ENCODE measurements around the gene NCOA7.

Gene NCOA7

GRCh38 chr6:125943528-125944433 is 153.0 kb downstream of the NCOA7 start:
- TF ChIP-seq PPARA (CRISPR knock-in tag; IDR thresholded peaks at IDR 0.05; ENCODE audit: borderline replicate concordance) (no peak), BACH2 (CRISPR knock-in tag; IDR thresholded peaks at IDR 0.05; ENCODE audit: borderline replicate concordance) (no peak), ISL1 (CRISPR knock-in tag; IDR thresholded peaks at IDR 0.05) (peak; percentile 73)
- no peak for ATAC-seq

GRCh38 chr6:125944434-125944816 is 153.7 kb downstream of the NCOA7 start:
- no peak for TF ChIP-seq PATZ1 (CRISPR knock-in tag; IDR thresholded peaks at IDR 0.05; ENCODE audit: borderline replicate concordance)
- no peak for ATAC-seq

DNA sequence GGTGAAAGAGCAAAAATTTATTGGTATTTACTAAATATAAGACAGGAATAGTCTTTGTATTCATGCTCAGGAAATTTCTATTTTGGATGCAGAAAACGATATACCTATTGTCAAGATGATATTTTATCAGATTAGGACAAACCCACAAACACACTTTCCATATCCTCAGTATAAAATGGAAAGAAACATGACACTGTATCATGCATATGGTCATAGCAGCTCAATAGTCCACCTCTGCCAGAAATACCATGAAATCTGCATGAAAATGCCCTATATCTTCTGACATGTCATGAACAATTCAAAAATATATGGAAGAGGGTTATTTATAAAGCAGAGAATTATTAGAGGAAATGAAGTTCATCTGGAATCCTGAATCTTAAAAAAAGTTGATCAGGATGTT is 154.1 kb downstream of the NCOA7 start:
- no peak for ATAC-seq
- TF ChIP-seq, protein P1, sequence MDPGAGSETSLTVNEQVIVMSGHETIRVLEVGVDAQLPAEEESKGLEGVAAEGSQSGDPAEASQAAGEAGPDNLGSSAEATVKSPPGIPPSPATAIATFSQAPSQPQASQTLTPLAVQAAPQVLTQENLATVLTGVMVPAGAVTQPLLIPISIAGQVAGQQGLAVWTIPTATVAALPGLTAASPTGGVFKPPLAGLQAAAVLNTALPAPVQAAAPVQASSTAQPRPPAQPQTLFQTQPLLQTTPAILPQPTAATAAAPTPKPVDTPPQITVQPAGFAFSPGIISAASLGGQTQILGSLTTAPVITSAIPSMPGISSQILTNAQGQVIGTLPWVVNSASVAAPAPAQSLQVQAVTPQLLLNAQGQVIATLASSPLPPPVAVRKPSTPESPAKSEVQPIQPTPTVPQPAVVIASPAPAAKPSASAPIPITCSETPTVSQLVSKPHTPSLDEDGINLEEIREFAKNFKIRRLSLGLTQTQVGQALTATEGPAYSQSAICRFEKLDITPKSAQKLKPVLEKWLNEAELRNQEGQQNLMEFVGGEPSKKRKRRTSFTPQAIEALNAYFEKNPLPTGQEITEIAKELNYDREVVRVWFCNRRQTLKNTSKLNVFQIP (CRISPR knock-in tag; IDR thresholded peaks at IDR 0.05; ENCODE audit: borderline replicate concordance, low read depth), result no peak
- TF ChIP-seq SNAI2 (CRISPR knock-in tag; IDR thresholded peaks at IDR 0.05) (no peak), GLIS3 (CRISPR knock-in tag; IDR thresholded peaks at IDR 0.05) (no peak), ZNF8 (CRISPR knock-in tag; IDR thresholded peaks at IDR 0.05) (no peak), ZNF70 (CRISPR knock-in tag; IDR thresholded peaks at IDR 0.05) (no peak), BACH2 (CRISPR knock-in tag; IDR thresholded peaks at IDR 0.05; ENCODE audit: borderline replicate concordance) (no peak), CREB5 (CRISPR knock-in tag; IDR thresholded peaks at IDR 0.05; ENCODE audit: low read depth) (no peak), RARB (CRISPR knock-in tag; IDR thresholded peaks at IDR 0.05) (no peak), ZNF565 (CRISPR knock-in tag; conservative IDR thresholded peaks at IDR 0.05; ENCODE audit: low read depth) (no peak), TCF4 (CRISPR knock-in tag; IDR thresholded peaks at IDR 0.05; ENCODE audit: borderline replicate concordance) (no peak), ISL1 (CRISPR knock-in tag; IDR thresholded peaks at IDR 0.05) (no peak), PATZ1 (CRISPR knock-in tag; IDR thresholded peaks at IDR 0.05; ENCODE audit: borderline replicate concordance) (no peak), OSR1 (CRISPR knock-in tag; IDR thresholded peaks at IDR 0.05) (no peak)
- TF ChIP-seq, protein P2, sequence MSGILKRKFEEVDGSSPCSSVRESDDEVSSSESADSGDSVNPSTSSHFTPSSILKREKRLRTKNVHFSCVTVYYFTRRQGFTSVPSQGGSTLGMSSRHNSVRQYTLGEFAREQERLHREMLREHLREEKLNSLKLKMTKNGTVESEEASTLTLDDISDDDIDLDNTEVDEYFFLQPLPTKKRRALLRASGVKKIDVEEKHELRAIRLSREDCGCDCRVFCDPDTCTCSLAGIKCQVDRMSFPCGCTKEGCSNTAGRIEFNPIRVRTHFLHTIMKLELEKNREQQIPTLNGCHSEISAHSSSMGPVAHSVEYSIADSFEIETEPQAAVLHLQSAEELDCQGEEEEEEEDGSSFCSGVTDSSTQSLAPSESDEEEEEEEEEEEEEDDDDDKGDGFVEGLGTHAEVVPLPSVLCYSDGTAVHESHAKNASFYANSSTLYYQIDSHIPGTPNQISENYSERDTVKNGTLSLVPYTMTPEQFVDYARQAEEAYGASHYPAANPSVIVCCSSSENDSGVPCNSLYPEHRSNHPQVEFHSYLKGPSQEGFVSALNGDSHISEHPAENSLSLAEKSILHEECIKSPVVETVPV (CRISPR knock-in tag; IDR thresholded peaks at IDR 0.05), result no peak

GRCh38 chr6:125945378-125946141 is 154.8 kb downstream of the NCOA7 start:
- TF ChIP-seq TCF4 (CRISPR knock-in tag; IDR thresholded peaks at IDR 0.05; ENCODE audit: borderline replicate concordance), result no peak
- 0 out of 2 replicates have a peak, but pooled peaks have one; percentile 23 for TF ChIP-seq SNAI2 (CRISPR knock-in tag; IDR thresholded peaks at IDR 0.05)
- TF ChIP-seq ARNTL (CRISPR knock-in tag; IDR thresholded peaks at IDR 0.05; ENCODE audit: borderline replicate concordance, low read depth), result no peak
- TF ChIP-seq ZFP30 (CRISPR knock-in tag; IDR thresholded peaks at IDR 0.05), result no peak
- 0 out of 2 replicates have a peak, but pooled peaks have one; percentile 18 for TF ChIP-seq CSDC2 (CRISPR knock-in tag; IDR thresholded peaks at IDR 0.05)
- TF ChIP-seq ISL1 (CRISPR knock-in tag; IDR thresholded peaks at IDR 0.05), result peak; percentile 84
- no peak for TF ChIP-seq GLIS3 (CRISPR knock-in tag; IDR thresholded peaks at IDR 0.05)
- no peak for TF ChIP-seq BACH2 (CRISPR knock-in tag; IDR thresholded peaks at IDR 0.05; ENCODE audit: borderline replicate concordance)
- no peak for TF ChIP-seq TOX (CRISPR knock-in tag; IDR thresholded peaks at IDR 0.05; ENCODE audit: borderline replicate concordance)
- no peak for TF ChIP-seq ZNF8 (CRISPR knock-in tag; IDR thresholded peaks at IDR 0.05)
- ATAC-seq, result no peak
